IMR-90 (cell line): Measurements from ENCODE around the gene ATP8B3. TPM values are rescaled to one million over a fixed set of nuclear protein-coding genes. Genes with fewer than 3 reads are reported as not detected.

Experiments
- ATAC-seq: fragments of 200-7000 bp; cut with Tn5 transposase; 2 replicates; pipeline ENCODE4 v1.9.1; 2020; ENCODE audit warnings: low read depth, mild to moderate bottlenecking, moderate library complexity
- BruUV-seq: library from RNA; stranded (reverse); fragments of 400-500 nt; replicated peaks from 2 replicates; lab custom pipeline; 2021; lab: Mats Ljungman, UMichigan
- CTCF ChIA-PET: fragments of 300-600 bp; formaldehyde crosslinking; extraction: SDS; loops from one replicate; lab custom pipeline; 2021; ENCODE audit warnings: antibody characterized with exemption; lab: Yijun Ruan, JAX
- POLR2A ChIA-PET: fragments of 300-600 bp; sonication (Branson Sonifier 250); formaldehyde crosslinking; loops from one replicate; lab custom pipeline; 2022; ENCODE audit warnings: antibody characterized with exemption; ENCODE audit not compliant: unreplicated experiment; lab: Charles Lee
- DNase-seq: peaks from one replicate; pipeline ENCODE4 v3.0.0; 2013
- H2AFZ ChIP-seq: replicated peaks from 2 replicates; pipeline ENCODE3; 2013; ENCODE audit warnings: low read length, mild to moderate bottlenecking; ENCODE audit not compliant: poor library complexity
- H2AK5ac ChIP-seq: 2 replicates; pipeline ENCODE4 v1.6.1; 2013; ENCODE audit warnings: low read depth, low read length, inconsistent platforms
- H2AK9ac ChIP-seq: replicated peaks from 2 replicates; pipeline ENCODE3; 2013; ENCODE audit warnings: mild to moderate bottlenecking, low read depth, low read length, moderate library complexity; ENCODE audit not compliant: poor library complexity
- H2BK120ac ChIP-seq: 2 replicates; pipeline ENCODE4 v1.6.1; 2013; ENCODE audit warnings: low read depth, low read length, inconsistent platforms
- H2BK15ac ChIP-seq: 3 replicates; pipeline ENCODE4 v1.6.1; 2013; ENCODE audit warnings: low read depth, low read length, inconsistent platforms
- H2BK20ac ChIP-seq: 2 replicates; pipeline ENCODE4 v1.6.1; 2013; ENCODE audit warnings: low read depth, mild to moderate bottlenecking, inconsistent platforms, low read length, moderate library complexity
- H2BK5ac ChIP-seq: 2 replicates; pipeline ENCODE4 v1.6.1; 2013; ENCODE audit warnings: mild to moderate bottlenecking, low read depth, low read length, inconsistent platforms; ENCODE audit not compliant: poor library complexity, severe bottlenecking
- H3K14ac ChIP-seq: replicated peaks from 2 replicates; pipeline ENCODE4 v1.6.1; 2013; ENCODE audit warnings: low read depth, low read length, inconsistent platforms
- H3K18ac ChIP-seq: 2 replicates; pipeline ENCODE4 v1.6.1; 2013; ENCODE audit warnings: low read depth, low read length, control low read depth
- H3K23ac ChIP-seq: 2 replicates; pipeline ENCODE4 v1.6.1; 2013; ENCODE audit warnings: low read depth, low read length, inconsistent platforms
- H3K27ac ChIP-seq: 2 replicates; pipeline ENCODE4 v1.5.1; 2013; ENCODE audit warnings: mild to moderate bottlenecking, control low read depth, low read length; ENCODE audit not compliant: insufficient read depth
- H3K27me3 ChIP-seq: 2 replicates; pipeline ENCODE4 v1.6.1; 2013; ENCODE audit warnings: low read length; ENCODE audit not compliant: control insufficient read depth, insufficient read depth
- H3K36me3 ChIP-seq: 2 replicates; pipeline ENCODE4 v1.6.1; 2013; ENCODE audit warnings: low read length, mixed read lengths; ENCODE audit not compliant: control insufficient read depth, insufficient read depth
- H3K4ac ChIP-seq: 2 replicates; pipeline ENCODE4 v1.6.1; 2013; ENCODE audit warnings: low read depth, low read length, inconsistent platforms
- H3K4me1 ChIP-seq: 2 replicates; pipeline ENCODE4 v1.6.1; 2013; ENCODE audit warnings: low read length, mixed read lengths; ENCODE audit not compliant: control insufficient read depth, insufficient read depth
- H3K4me2 ChIP-seq: 2 replicates; pipeline ENCODE4 v1.6.1; 2013; ENCODE audit warnings: low read depth, mild to moderate bottlenecking, control low read depth, low read length, moderate library complexity
- H3K4me3 ChIP-seq: 2 replicates; pipeline ENCODE4 v1.5.1; 2013; ENCODE audit warnings: low read depth, mild to moderate bottlenecking, control low read depth, low read length, moderate library complexity; ENCODE audit not compliant: insufficient read depth
- H3K56ac ChIP-seq: 2 replicates; pipeline ENCODE4 v1.6.1; 2013; ENCODE audit warnings: low read length, inconsistent platforms; ENCODE audit not compliant: insufficient read depth; ENCODE audit errors: extremely low read depth
- H3K79me1 ChIP-seq, 2 experiments: 2 replicates each; pipeline ENCODE4 v1.6.1; 2013; ENCODE audit warnings: low read length in 2 of 2, inconsistent platforms in 1 of 2, low read depth in 1 of 2
- H3K9ac ChIP-seq: 2 replicates; pipeline ENCODE4 v1.6.1; 2013; ENCODE audit warnings: low read depth, low read length, control low read depth
- H3K9me1 ChIP-seq: 2 replicates; pipeline ENCODE4 v1.6.1; 2013; ENCODE audit warnings: low read length, inconsistent platforms; ENCODE audit not compliant: insufficient read depth
- H3K9me3 ChIP-seq: 2 replicates; pipeline ENCODE4 v1.6.1; 2013; ENCODE audit warnings: low read length; ENCODE audit not compliant: control insufficient read depth, insufficient read depth
- H4K20me1 ChIP-seq: 2 replicates; pipeline ENCODE4 v1.6.1; 2013; ENCODE audit warnings: low read length, inconsistent platforms; ENCODE audit not compliant: insufficient read depth
- H4K5ac ChIP-seq: 2 replicates; pipeline ENCODE4 v1.6.1; 2013; ENCODE audit warnings: mild to moderate bottlenecking, low read depth, low read length, control low read depth
- H4K8ac ChIP-seq, 2 experiments: 2 replicates each; pipeline ENCODE4 v1.6.1; 2013; ENCODE audit warnings: low read depth in 2 of 2, low read length in 2 of 2, control low read depth in 1 of 2, inconsistent platforms in 1 of 2
- H4K91ac ChIP-seq: 2 replicates; pipeline ENCODE4 v1.6.1; 2013; ENCODE audit warnings: low read depth, low read length, inconsistent platforms; ENCODE audit not compliant: insufficient read depth
- BHLHE40 ChIP-seq: fragments of 150-350 bp; IDR thresholded peaks from 2 replicates; pipeline ENCODE4 v1.6.1; 2016; ENCODE audit warnings: mild to moderate bottlenecking, low read depth, low read length
- CEBPB ChIP-seq: IDR thresholded peaks from 2 replicates; pipeline ENCODE4 v1.6.1; 2012; ENCODE audit warnings: low read depth, low read length, improper control_type of control experiment
- CHD1 ChIP-seq: IDR thresholded peaks from 2 replicates; pipeline ENCODE4 v1.6.1; 2012; ENCODE audit warnings: low read depth, low read length, improper control_type of control experiment
- FOS ChIP-seq: fragments of 150-350 bp; IDR thresholded peaks from 2 replicates; pipeline ENCODE4 v1.6.1; 2016; ENCODE audit warnings: low read depth, low read length
- MAFK ChIP-seq: IDR thresholded peaks from 2 replicates; pipeline ENCODE4 v1.6.1; 2012; ENCODE audit warnings: low read depth, low read length, improper control_type of control experiment
- MAZ ChIP-seq: IDR thresholded peaks from 2 replicates; pipeline ENCODE4 v1.6.1; 2012; ENCODE audit warnings: low read depth, mild to moderate bottlenecking, low read length, improper control_type of control experiment, moderate library complexity, borderline replicate concordance
- MXI1 ChIP-seq: IDR thresholded peaks from 2 replicates; pipeline ENCODE4 v1.6.1; 2012; ENCODE audit warnings: low read depth, mild to moderate bottlenecking, low read length, moderate library complexity, borderline replicate concordance
- NFE2L2 ChIP-seq: fragments of 150-350 bp; IDR thresholded peaks from 2 replicates; pipeline ENCODE4 v1.6.1; 2016; ENCODE audit warnings: low read depth, mild to moderate bottlenecking, low read length
- POLR2A ChIP-seq: IDR thresholded peaks from 2 replicates; pipeline ENCODE4 v1.6.1; 2012; ENCODE audit warnings: mild to moderate bottlenecking, low read depth, low read length
- RAD21 ChIP-seq: IDR thresholded peaks from 2 replicates; pipeline ENCODE4 v1.6.1; 2012; ENCODE audit warnings: low read length, improper control_type of control experiment
- RCOR1 ChIP-seq: IDR thresholded peaks from 2 replicates; pipeline ENCODE4 v1.6.1; 2012; ENCODE audit warnings: mild to moderate bottlenecking, low read length, improper control_type of control experiment; ENCODE audit not compliant: insufficient replicate concordance
- RFX5 ChIP-seq: IDR thresholded peaks from 2 replicates; pipeline ENCODE4 v1.8.0; 2012; ENCODE audit warnings: low read depth, mild to moderate bottlenecking, low read length, moderate library complexity
- SMC3 ChIP-seq: fragments of 150-350 bp; IDR thresholded peaks from 2 replicates; pipeline ENCODE4 v1.6.1; 2016; ENCODE audit warnings: low read depth, mild to moderate bottlenecking, antibody characterized with exemption, low read length, moderate library complexity
- USF2 ChIP-seq: fragments of 150-350 bp; IDR thresholded peaks from 2 replicates; pipeline ENCODE4 v1.6.1; 2017; ENCODE audit warnings: mild to moderate bottlenecking, antibody characterized with exemption, low read length, low read depth
- WGBS, 2 experiments: methylation state at CpG; one replicate each; pipeline versions ENCODE4 v1.1.5 to v1.1.7; 2013; ENCODE audit warnings: missing lambda C conversion rate in 2 of 2; ENCODE audit not compliant: insufficient read length in 1 of 2; ENCODE audit errors: extremely low coverage in 2 of 2; 5-methylcytosine and 5-hydroxymethylcytosine counted together
- dilution Hi-C: fragments of 300-500 bp; cut with HindIII; formaldehyde crosslinking; loops from one replicate; pipeline ENCODE4 v1.14.3; 2018; ENCODE audit warnings: low sequenced_read_pairs; ENCODE audit not compliant: unreplicated experiment
- in situ Hi-C: fragments of 300-500 bp; cut with MboI; formaldehyde crosslinking; loops from 3 replicates; pipeline ENCODE4 v1.14.3; 2019; ENCODE audit warnings: low sequenced_read_pairs, inconsistent platforms, mixed read lengths
- intact Hi-C: fragments of 100-400 bp; cut with micrococcal nuclease; formaldehyde crosslinking; loops from 2 replicates; pipeline ENCODE4 v1.10.0; 2022
- polyA plus RNA-seq, 3 experiments: library from polyadenylated mRNA; depleted of rRNA; stranded (reverse); fragments of >200 nt; gene quantifications; 2 replicates each; pipeline ENCODE4 v1.2.3, GENCODE V29; 2012; ENCODE audit warnings: low replicate concordance in 1 of 3
- total RNA-seq: library from RNA; depleted of rRNA; stranded (reverse); fragments of >200 nt; gene quantifications from 2 replicates; pipeline ENCODE4 v1.2.3, GENCODE V29; 2012
- TF ChIP-seq, protein P1 (sequence below): conservative IDR thresholded peaks from 2 replicates; pipeline ENCODE4 v1.5.1; 2012; ENCODE audit warnings: mild to moderate bottlenecking, low read depth, low read length, improper control_type of control experiment
- TF ChIP-seq, protein P2 (sequence below): fragments of 150-350 bp; IDR thresholded peaks from 2 replicates; pipeline ENCODE4 v1.6.1; 2016; ENCODE audit warnings: low read depth, mild to moderate bottlenecking, low read length, moderate library complexity, borderline replicate concordance

The ATP8B3 gene
- total and polyA plus RNA-seq, 2 of the 4 experiments (the other 2 are of a cell fraction), result 1.6 to 8.1 TPM

DNA sequence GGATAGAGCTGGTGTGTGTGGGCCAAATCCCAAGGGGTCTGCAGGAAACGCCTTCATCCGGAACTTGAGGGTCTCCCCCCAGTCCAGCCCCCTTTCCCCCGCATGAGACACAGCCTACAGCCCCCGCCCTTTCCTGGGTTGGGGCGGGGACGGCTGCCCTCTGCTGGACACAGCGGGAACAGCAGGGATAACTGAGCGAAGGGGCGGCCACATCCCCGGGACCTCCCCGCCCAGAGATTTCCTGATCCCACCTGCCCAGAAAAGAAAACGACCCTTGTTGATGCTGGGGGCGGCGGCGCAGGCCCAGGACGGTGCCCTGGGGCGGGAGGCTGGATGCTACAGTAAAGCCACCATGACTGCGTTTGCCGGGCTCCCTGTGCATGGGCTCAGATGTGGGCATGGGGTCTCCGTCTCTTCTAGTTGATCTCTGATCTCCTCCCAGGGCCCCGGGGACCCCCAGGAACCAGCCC is 44.6 kb downstream of the ATP8B3 start:
- Histone ChIP-seq H3K4ac (no peak overlapping the region), H3K27me3 (peaks cover 64% of the 10 kb centered on the region), H4K91ac (no peak overlapping the region), H3K4me1 (no peaks in the 10 kb centered on the region), H2BK5ac (no peak overlapping the region), H3K79me1 (no peaks in the 10 kb centered on the region), H4K5ac (no peak overlapping the region), H3K56ac (no peak overlapping the region), H3K9me3 (peaks cover 12% of the 10 kb centered on the region), H3K18ac (no peak overlapping the region), H3K9ac (no peak overlapping the region), H2BK15ac (no peak overlapping the region), H4K8ac (no peak overlapping the region), H2BK120ac (no peak overlapping the region), H2AFZ (no peak overlapping the region), H3K27ac (no peak overlapping the region), H3K36me3 (no peaks in the 10 kb centered on the region), H3K14ac (no peak overlapping the region), H2BK20ac (no peak overlapping the region), H4K20me1 (no peaks in the 10 kb centered on the region), H3K4me3 (no peak overlapping the region), H3K9me1 (no peaks in the 10 kb centered on the region), H3K23ac (no peak overlapping the region), H2AK5ac (no peak overlapping the region), H2AK9ac (no peak overlapping the region), H3K4me2 (no peak overlapping the region)
- dilution Hi-C loops (no loop called here), in situ Hi-C loops (loop anchor here (5.0 kb wide), 1 partner anchor 90 kb away; no protein-coding TSS in a partner anchor), intact Hi-C loops (loop anchor here (1.0 kb wide), 1 partner anchor 95 kb away; no protein-coding TSS in a partner anchor)
- DNase-seq (no peak), ATAC-seq (peak; percentile 92)
- no TSS peak for BruUV-seq
- ChIA-PET CTCF (interaction anchor here (0.5 to 1.1 kb wide), 2 partner anchors 14 to 27 kb away, joined by 3 to 4 read pairs; no protein-coding TSS in a partner anchor), POLR2A (no interaction called here)
- peak; percentile 87; the same call in 1 of the 2 replicates for TF ChIP-seq MAZ
- TF ChIP-seq RCOR1, result no peak
- TF ChIP-seq POLR2A, result no peak
- no peak for TF ChIP-seq FOS
- no peak for TF ChIP-seq CEBPB
- TF ChIP-seq SMC3, result peak; percentile 80
- no peak for TF ChIP-seq BHLHE40
- TF ChIP-seq, protein P1, sequence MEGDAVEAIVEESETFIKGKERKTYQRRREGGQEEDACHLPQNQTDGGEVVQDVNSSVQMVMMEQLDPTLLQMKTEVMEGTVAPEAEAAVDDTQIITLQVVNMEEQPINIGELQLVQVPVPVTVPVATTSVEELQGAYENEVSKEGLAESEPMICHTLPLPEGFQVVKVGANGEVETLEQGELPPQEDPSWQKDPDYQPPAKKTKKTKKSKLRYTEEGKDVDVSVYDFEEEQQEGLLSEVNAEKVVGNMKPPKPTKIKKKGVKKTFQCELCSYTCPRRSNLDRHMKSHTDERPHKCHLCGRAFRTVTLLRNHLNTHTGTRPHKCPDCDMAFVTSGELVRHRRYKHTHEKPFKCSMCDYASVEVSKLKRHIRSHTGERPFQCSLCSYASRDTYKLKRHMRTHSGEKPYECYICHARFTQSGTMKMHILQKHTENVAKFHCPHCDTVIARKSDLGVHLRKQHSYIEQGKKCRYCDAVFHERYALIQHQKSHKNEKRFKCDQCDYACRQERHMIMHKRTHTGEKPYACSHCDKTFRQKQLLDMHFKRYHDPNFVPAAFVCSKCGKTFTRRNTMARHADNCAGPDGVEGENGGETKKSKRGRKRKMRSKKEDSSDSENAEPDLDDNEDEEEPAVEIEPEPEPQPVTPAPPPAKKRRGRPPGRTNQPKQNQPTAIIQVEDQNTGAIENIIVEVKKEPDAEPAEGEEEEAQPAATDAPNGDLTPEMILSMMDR, result peak; percentile 84
- no peak for TF ChIP-seq MXI1
- no peak for TF ChIP-seq MAFK
- peak; percentile 77 for TF ChIP-seq RAD21
- no peak for TF ChIP-seq NFE2L2
- TF ChIP-seq, protein P2, sequence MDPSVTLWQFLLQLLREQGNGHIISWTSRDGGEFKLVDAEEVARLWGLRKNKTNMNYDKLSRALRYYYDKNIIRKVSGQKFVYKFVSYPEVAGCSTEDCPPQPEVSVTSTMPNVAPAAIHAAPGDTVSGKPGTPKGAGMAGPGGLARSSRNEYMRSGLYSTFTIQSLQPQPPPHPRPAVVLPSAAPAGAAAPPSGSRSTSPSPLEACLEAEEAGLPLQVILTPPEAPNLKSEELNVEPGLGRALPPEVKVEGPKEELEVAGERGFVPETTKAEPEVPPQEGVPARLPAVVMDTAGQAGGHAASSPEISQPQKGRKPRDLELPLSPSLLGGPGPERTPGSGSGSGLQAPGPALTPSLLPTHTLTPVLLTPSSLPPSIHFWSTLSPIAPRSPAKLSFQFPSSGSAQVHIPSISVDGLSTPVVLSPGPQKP, result no peak
- TF ChIP-seq RFX5, result no peak
- TF ChIP-seq USF2, result no peak
- no peak for TF ChIP-seq CHD1
- WGBS, 2 experiments, result 0% methylated on average over 2 of the region's 21 CpGs; no CpG with 5 or more reads in 1 of the 2 experiments
